ENCODE measurements around the gene KCNC1. TPM values are rescaled to one million over a fixed set of nuclear protein-coding genes. Genes with fewer than 3 reads are reported as not detected.

Gene KCNC1
- total and polyA plus RNA-seq, 2 of the 4 experiments (the other 2 are of a cell fraction): 0.03 TPM; not detected in 1

GRCh38 chr11:17700991-17701390 is 33.6 kb upstream of the KCNC1 start:
- H3K9me3 ChIP-seq (ENCODE audit: control insufficient read depth, insufficient read depth, low read length): 0 out of 2 replicates have a peak, but pooled peaks cover 2% of the 10 kb centered on the region
- no peak overlapping the region for H3K18ac ChIP-seq (ENCODE audit: low read depth, low read length)
- ATAC-seq (ENCODE audit: low read depth): no peak
- in situ Hi-C loops (cut with MboI; ENCODE audit: low sequenced_read_pairs): no loop called here
- no TSS peak for BruUV-seq (replicated peaks)
- H3K4me3 ChIP-seq (ENCODE audit: insufficient read depth, low read depth, low read length): no peak overlapping the region
- dilution Hi-C loops (cut with HindIII; ENCODE audit: low sequenced_read_pairs, unreplicated experiment): no loop called here
- TF ChIP-seq RAD21 (IDR thresholded peaks at IDR 0.05; ENCODE audit: low read length) (no peak), NFE2L2 (IDR thresholded peaks at IDR 0.05; ENCODE audit: low read depth, low read length) (no peak), MAFK (IDR thresholded peaks at IDR 0.05; ENCODE audit: low read depth, low read length) (no peak), MAZ (IDR thresholded peaks at IDR 0.05; ENCODE audit: borderline replicate concordance, low read depth, low read length) (no peak), CTCF (conservative IDR thresholded peaks at IDR 0.05; ENCODE audit: low read depth, low read length) (no peak), CEBPB (IDR thresholded peaks at IDR 0.05; ENCODE audit: low read depth, low read length) (no peak), FOS (IDR thresholded peaks at IDR 0.05; ENCODE audit: low read depth, low read length) (no peak)
- H2AFZ ChIP-seq (replicated peaks; ENCODE audit: low read length, poor library complexity): no peak overlapping the region
- H3K9ac ChIP-seq (ENCODE audit: low read depth, low read length): no peak overlapping the region
- no peak overlapping the region for H2AK5ac ChIP-seq (ENCODE audit: low read depth, low read length)
- no peak overlapping the region for H3K4me2 ChIP-seq (ENCODE audit: low read depth, low read length)
- no peak overlapping the region for H3K14ac ChIP-seq (replicated peaks; ENCODE audit: low read depth, low read length)
- H3K36me3 ChIP-seq (ENCODE audit: control insufficient read depth, insufficient read depth, low read length): no peaks in the 10 kb centered on the region
- no peak overlapping the region for H3K56ac ChIP-seq (ENCODE audit: extremely low read depth, insufficient read depth, low read length)
- no peaks in the 10 kb centered on the region for H3K9me1 ChIP-seq (ENCODE audit: insufficient read depth, low read length)
- no peak overlapping the region for H2AK9ac ChIP-seq (replicated peaks; ENCODE audit: low read depth, low read length, poor library complexity)
- H2BK15ac ChIP-seq (ENCODE audit: low read depth, low read length): no peak overlapping the region
- H4K5ac ChIP-seq (ENCODE audit: low read depth, low read length): no peak overlapping the region
- ChIA-PET CTCF (interaction anchor here (1.3 kb wide), 1 partner anchor 30 kb away, joined by 5 read pairs; no protein-coding TSS in a partner anchor), POLR2A (ENCODE audit: unreplicated experiment) (no interaction called here)
- H4K20me1 ChIP-seq (ENCODE audit: insufficient read depth, low read length): no peaks in the 10 kb centered on the region
- no peak overlapping the region for H3K27ac ChIP-seq (ENCODE audit: insufficient read depth, low read length)
- peaks cover 16% of the 10 kb centered on the region for H3K27me3 ChIP-seq (ENCODE audit: control insufficient read depth, insufficient read depth, low read length)
- H3K79me1 ChIP-seq (ENCODE audit: low read depth in 1 of 2, low read length in 2 of 2): no peaks in the 10 kb centered on the region
- H3K4ac ChIP-seq (ENCODE audit: low read depth, low read length): no peak overlapping the region
- intact Hi-C loops (cut with micrococcal nuclease): no loop called here
- whole genome bisulfite sequencing, 2 experiments (ENCODE audit: extremely low coverage in 2 of 2, insufficient read length in 1 of 2): 43% methylated on average over 3 of the region's 4 CpGs; no CpG with 5 or more reads in 1 of the 2 experiments
- no peak overlapping the region for H3K23ac ChIP-seq (ENCODE audit: low read depth, low read length)
- no peak overlapping the region for H2BK20ac ChIP-seq (ENCODE audit: low read depth, low read length)
- no peaks in the 10 kb centered on the region for H3K4me1 ChIP-seq (ENCODE audit: control insufficient read depth, insufficient read depth, low read length)
- H2BK120ac ChIP-seq (ENCODE audit: low read depth, low read length): no peak overlapping the region
- no peak overlapping the region for H4K8ac ChIP-seq (ENCODE audit: low read depth in 2 of 2, low read length in 2 of 2)
- no peak for DNase-seq
- H4K91ac ChIP-seq (ENCODE audit: insufficient read depth, low read depth, low read length): no peak overlapping the region
- H2BK5ac ChIP-seq (ENCODE audit: low read depth, low read length, poor library complexity, severe bottlenecking): no peak overlapping the region
